Activated T-cell treated with anti-CD3 and anti-CD28 coated beads, Interleukin-2, amount 50 U/mL, for 48 hours (primary cell): Measurements from ENCODE around the gene PODXL.
"Not testable (repeated sequence)": the region's sequence is repeated elsewhere in the genome, so short reads cannot be mapped to it uniquely, and the experiment has no call there.

ENCODE experiments used
- DNase-seq, 2 experiments: peaks; one replicate each; pipeline ENCODE4 v3.0.0-alpha.2; 2020

The PODXL gene

DNA sequence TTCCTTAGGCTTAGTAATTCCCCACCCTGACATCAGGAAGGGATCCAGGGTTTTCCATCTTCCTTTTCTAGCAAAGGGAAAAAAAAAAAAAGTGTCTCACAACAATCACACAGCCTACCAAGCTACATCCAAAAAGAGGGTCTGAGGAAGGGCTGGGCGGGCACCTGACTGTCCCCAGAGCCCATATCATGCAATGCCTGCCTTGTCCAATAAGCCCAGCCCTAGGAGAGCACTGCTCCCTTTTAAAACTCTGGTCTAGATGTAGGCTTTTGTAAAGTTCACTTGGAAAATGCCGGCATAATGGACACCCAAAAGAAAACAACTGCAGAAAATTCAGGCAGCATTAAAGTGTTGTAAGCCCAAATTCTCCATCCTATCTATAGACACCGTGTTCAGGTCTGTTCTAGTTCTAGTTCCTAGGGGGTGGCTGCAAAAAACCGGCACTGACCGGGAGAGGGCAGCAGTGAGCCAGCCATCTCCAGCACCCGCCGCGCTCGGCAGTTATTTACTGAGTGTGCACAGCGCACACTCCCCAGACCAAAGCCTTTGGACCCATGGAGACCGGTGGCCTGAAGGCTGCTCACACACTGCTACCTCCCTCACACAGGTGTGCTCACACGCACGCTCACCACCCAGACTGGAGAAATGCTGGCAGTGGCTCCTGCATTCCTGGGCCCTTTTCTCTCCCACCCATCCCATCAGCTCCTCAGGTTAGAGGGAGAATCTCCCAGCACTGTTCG is 48.7 kb downstream of the PODXL start:
- DNase-seq, result peak; percentile 86 to 89

DNA sequence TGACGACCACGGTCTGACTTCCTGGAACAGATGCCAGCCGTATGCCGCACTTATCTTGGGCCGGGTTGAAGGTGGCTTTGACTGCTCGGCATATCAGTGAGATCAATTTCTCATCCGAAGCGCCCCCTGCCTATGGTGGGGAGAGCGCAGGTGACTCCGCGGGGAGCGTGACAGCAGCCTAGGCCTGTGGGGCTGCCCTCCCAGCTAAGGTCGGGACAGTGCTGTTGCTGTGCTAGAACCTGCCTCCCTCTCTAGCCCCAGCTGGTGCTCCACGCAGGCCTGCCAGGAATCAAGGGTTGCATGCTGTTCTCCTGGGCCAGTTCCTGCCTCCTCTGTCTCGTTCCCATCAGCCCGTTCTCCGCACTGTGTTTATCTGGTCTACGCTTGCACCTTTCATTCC is 49.8 kb downstream of the PODXL start:
- no peak for DNase-seq

DNA sequence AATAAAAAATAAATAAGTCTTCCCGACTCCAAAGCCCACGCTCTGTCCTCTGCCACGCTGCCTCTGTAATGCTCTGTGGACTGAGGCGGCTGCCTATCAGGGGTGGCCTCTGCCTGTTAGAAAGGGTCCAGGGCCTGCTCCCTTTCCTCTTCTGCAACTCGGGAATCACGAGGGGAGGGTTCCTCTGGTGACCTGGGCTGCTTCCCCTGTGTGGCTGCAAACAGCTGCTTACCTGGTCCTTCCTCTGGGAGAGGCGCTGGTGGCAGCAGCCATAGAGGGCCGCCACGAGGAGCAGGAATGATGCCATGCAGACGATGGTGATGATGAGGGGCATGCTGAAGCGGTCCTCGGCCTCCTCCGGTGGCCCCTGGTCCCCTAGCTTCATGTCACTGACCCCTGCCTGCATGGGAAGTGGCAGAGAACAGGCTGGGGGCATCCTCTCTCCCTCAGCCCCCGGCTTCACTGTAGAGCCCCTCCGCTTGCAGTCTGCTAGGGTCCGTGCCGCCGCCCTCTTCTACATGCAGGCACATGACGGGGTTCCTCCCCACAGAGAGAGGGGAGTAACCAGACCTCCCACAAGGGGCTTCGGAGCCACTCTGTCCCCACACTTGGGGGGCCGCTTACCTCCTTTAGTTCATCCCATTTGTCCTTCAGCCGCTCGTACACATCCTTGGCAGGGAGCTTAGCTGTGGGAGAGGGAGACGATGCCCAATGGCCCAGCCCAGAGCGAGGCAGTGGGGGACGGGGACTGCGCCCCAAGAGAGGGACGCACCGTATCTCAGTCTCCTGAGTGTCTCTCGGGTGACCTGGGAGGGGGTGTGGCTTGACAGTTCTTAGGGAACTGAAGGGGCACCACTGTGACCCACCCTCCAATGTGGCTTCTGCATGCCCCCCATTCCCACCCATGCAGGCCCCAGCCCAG is 50.5 kb downstream of the PODXL start:
- DNase-seq, result no peak

DNA sequence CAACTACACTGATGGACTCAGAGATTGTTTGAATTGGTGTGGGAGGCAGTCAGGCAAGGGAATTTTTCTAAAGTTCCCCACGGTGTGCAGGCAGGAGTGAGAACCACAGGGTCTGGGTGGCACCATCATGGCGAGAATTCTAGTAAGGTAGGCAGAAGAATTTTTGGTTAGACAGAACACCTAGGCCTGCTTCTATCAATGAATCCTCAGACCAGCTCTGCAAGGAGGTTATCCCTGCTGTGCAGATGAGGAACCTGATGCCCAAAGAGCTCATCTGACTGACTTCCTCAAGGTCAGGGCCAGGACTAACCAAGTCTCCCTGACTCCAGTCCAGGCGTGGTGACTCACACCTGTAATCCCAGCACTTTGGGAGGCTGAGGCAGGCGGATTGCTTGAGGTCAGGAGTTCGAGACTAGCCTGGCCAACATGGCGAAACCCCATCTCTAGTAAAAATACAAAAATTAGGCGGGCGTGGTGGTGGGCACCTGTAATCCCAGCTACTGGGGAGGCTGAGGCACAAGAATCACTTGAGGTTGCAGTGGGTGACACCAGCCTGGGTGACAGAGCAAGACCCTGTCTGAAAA is 51.3 kb downstream of the PODXL start:
- not testable (repeated sequence) for DNase-seq

DNA sequence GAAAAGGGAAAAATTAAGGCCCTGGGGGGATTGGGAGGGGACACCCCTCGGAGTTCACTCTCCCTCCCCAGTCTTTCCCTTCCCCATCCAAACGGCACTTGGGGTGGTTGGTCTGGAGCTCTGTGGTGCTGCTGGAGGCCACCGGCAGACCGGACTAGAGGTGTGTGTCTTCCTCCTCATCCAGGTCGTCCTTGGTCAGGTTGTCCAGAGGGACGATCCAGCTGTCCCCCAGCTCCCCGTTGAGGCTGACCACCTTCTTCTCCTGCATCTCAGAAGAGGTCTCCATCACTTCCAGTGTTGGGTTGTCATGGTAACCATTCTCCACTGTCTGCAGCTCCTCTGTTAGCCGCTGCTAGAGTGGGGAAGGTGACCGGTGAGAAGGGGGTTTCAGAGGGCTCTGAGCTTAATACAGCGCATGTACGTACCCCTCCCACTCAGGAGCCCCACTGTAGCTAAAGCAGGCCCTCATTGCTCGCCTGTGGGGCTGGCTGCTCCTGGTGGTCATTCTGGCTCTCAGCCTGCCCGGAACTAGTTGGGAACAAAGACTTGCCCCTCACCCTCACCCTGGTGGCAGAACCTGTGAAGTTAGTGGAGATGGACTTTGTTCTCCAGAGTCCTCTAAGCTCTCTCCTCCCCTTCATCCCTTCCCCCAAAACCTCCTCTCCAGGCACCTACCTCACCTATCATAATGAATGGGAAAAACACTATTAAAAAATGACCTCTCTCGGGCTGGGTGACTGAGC is 52.1 kb downstream of the PODXL start:
- DNase-seq, result no peak

DNA sequence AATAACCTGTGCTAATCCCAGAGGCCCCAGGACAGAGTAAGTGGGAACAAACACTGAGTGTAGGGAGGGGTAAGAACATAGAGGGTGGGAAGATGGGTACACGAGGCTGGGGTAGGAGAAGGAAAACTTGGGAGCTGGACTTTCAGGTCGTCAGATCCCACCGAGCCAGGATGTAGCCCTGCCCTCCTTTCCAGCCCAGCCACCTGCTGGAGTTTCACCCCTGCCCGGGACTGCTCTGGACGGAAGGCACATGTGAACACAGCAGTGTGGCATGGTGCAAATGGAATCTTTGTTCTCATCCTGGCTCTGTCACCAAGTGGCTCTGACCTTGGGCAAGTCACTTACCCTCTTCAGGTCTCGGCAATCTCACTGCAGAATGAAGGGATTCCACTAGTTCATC is 52.8 kb downstream of the PODXL start:
- DNase-seq, result no peak

DNA sequence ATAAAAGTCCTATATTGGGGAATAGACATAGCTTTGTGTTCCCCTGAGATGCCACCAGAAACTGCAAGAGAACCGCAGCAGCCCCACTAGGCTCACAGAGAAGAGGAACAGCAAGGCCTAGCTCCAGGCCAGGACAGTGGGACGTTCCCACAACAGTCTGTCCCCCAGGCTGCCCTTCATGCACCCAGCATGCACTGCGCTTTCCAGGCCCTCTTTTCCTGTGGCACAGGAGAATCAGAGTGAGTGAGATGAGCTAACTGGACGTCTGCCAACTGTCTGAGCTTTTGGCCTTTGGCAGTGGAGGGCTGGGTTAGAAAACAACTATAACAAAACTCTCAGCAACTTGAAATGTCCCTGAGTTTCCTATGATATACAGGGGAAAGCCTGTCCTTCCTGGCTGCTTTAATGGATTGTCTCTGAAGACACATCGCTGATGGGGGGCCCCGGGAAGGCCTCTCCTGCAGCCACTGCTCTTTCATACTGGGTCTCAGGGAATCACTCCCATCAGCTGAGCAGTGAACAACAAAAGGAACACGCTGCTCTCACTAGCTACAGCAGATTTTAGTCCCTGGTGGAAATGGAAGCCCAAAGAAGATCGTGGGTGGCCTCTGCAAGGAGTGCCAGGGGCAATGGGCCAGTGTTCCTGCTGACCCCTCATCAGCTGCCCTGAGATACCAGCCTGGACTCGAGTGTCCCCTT is 53.5 kb downstream of the PODXL start:
- no peak for DNase-seq

DNA sequence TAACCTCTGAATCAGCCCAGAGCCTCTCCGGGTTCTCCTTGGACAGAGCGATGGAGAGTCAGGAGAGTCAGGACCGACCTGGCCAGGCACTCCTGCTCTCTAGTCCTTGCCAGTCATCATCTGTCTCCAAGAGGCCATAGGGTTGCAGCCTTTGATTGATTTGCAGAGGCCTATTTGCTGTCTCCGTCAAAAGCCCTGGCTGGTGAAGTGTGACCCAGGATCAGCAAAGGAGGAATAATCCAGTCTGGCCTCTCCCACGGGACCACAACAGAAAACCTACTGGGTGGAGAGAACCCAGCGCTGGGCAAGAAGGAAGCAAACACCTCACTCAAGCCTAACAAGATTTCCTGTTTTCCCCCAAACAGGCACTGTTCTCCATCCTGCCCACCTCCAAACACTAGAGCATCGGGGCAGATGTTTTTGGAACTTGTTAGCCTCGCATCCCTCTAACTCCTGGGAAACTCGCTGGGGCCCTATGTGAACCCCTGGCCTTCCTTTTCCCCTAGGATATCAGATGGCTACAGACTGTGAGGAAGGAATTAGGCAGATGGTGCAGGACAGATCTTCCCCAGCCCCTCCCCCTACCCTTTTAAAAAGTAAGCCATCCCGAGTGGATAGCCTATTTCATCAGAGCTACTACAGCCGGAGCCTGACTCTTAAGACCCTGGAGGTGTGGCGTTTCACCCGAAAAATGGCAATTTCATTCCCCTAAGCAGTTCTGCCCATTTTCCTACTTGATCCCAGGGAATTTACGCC is 54.3 kb downstream of the PODXL start:
- no peak for DNase-seq

DNA sequence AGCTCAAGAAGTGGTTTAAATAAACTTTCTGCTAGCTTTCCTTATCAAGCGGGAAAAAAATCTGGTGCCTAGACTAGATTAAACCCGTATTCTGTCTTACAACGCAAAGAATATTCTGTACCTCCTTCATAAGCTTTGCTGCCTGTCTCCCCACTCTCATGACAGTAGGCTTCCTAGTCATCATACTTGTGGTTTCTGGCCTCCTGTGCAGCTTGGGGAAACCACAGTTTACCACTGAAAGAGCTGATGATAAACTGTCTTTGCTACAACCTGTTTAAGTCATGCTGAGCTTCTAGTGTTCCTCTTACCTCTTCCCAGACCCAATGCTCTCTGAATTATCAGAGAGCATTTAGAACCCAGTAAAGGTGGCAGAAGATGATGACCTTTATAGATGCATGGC is 55.0 kb downstream of the PODXL start:
- peak in 1 of 2 experiments; percentile 57 for DNase-seq

DNA sequence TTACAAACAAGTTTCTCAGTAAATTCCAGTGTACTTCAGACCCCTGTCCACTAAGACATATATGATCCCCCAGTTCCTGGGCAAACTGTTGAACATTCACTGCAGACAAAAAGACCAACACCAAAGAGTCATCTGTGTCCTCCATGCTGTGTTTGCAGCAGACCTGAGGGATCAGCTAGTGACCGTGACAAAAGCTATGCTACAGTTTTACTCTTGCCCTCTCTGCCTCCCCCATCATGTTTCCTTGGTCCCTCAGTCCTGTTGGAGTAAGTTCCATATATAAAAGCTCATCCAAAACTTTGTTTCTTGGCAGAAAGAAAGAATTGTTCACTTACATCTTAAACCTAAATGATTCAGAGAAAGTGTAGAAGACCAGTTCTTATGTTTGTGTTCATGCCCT is 56.1 kb downstream of the PODXL start:
- no peak for DNase-seq

DNA sequence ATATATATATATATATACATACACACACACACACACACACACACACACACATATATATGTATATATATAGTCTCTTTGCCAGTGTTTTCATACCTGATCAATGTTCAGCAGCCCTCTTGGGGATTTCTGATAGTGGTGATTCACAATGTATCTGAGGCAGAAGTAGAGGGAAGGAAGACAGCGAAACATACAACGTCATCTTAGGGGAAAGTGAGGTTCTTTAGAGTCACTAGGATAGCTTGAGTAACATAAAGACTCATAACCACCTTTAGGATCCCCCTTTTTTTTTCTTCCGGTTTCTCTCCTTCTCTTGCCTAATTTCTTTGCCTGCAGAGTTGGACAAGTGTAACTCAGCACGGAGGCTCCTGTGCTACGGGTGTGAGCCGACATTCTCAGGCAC is 56.6 kb downstream of the PODXL start:
- DNase-seq, result no peak

DNA sequence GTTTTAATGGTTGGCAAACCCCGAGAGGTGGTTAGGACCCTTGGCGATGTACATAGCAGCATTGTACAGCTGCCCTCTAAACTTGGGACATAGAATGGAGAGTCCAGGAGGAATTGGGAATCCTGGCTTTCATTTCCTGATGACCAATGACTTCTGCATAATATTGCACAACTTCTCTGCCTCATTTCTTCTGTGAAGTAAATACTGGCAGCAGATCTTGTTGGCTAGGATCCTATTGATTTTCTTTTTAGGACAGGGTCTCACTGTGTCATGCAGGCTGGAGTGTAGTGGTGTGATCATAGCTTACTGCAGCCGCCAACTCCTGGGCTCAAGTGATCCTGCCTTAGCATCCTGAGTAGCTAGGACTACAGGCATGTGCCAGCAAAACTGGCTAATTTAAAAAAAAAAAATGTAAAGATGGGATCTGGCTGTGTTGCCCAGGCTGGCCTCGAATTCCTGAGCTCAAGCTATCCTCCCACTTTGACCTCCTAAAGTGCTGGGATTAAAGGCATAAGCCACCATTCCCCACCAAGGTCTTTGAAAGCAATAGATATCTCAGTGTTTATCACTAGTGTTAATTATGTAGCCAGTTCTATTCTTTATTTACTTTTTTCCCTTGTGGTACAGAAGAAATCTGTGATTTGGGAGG is 58.1 kb downstream of the PODXL start:
- DNase-seq, result no peak

DNA sequence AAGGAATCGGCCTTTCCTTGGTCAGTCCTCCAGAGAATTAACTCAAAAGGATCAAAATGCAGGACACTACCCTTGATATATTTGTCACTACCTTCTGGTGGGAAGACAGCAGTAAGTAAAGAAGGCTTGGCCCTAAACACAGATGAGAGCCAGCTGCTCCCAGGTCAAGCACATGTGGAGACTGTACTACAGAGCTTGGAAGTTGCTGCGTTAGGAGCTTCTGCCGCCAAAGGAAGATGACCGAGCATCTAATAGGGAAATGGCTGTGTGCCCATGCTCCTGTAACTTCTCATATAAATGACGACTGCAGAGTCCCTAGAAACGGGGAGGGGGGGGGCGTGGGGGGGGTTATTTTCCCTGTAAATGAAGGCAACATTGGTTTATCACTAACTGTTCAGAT is 59.0 kb downstream of the PODXL start:
- no peak for DNase-seq

DNA sequence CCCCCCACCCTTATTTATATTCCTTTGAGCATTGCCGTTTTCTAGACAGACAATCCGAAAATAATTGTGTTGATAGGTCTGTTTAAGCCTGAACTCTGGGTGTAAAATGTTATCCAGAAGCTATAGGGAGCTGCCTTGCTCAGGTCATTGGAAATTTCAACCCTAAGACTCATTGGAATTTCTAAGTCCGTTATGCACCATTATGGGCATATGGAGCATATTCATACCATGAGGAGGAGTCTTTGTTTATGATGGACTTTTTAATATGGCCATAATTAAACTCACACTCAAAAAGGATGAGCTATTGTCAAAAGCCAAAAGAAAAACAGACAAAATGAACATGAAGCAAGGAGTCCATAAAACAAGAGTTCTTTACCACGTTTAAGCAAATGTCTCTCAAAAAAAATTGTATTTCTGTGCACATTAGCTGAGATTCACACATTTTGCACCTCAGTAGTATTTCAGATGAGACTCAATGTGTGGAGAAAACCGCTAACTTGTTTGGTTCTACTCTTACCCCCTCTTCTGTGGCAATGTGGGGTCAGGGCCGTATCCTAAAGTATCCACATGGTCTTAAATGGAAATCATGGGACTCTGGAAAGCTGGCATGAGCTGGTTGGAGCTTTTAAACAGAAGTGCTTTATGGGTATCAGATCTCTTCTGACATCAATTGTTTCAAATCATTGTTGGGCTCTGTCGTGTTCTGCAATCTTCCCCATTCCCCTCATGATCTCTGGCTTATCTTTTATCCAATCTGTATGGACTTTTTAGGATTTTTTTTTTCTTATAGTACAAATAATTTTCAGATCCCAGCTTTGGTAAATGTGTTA is 60.5 kb downstream of the PODXL start:
- no peak for DNase-seq

DNA sequence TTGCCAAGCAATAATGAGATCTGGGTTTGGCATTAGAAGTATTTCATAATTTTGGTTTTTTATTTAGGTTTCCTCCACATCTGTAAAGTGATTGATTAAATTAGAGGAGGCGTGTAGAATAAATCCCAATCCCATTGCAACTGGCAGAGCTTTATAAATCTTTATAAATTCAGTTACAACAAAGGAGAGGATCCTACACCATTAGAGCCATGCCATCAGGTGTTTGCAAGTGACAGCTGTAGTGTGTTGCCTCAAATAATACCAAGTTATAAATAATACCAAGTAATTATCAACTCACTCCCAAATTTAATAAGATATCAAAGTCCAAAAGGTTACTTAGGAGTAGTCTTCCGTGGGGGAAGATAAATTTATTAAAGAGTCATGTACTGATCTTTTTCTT is 62.2 kb downstream of the PODXL start:
- DNase-seq, result no peak

DNA sequence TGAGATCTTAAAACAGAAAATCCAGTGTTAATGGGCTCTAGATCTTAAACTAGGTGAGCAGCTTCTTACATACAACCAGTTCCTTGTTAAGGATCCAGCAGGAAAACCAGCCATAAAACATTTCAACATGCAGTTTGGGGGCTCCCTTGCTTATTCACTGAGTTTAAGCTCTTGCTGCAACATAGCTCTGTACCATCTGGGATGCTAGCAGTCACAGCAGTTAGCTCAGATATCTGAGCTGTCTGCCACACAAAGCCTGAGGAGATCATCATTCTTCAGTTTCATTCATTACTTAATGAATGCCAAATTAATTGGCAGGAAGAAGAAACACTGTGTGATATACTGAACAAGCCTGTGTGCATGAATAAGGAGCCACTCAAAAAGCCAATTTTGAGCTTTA is 62.8 kb downstream of the PODXL start:
- no peak for DNase-seq

DNA sequence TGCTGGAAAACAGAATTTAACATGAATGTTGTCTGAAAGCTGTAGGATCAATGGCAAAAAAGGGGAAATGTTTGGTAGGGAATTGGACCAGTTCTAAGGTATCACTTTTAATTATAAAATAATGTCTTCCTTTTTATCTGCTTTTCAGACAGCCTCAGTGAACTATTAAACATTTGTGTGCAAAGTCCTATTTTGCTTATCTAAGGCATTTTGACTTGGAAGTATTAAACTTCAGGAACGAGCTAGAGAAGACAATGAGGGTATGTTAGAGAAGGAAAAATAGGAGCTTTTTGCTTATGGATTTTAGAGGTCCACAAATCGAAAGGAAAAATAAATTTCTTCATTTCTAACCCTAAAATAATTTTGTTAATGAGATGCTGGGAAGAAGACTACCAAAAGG is 63.3 kb downstream of the PODXL start:
- DNase-seq, result no peak

DNA sequence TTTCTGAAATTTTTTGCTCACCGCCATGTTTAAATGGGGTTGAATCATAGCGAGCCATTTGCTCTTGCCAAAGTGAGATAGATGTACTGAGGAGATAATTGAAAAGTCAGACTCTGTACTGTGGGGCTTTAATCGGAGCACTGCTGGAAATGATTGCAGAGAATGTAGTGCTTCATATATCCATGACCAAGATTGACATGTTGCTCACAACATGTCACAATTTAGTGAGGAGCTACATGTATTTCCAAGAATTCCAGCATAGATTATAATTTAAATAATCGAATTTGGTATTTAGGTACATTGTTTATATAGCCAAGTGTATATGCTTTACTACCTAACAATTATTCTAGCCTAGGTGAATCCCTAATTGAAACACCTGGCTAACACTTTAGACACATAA is 66.5 kb downstream of the PODXL start:
- DNase-seq, result no peak

DNA sequence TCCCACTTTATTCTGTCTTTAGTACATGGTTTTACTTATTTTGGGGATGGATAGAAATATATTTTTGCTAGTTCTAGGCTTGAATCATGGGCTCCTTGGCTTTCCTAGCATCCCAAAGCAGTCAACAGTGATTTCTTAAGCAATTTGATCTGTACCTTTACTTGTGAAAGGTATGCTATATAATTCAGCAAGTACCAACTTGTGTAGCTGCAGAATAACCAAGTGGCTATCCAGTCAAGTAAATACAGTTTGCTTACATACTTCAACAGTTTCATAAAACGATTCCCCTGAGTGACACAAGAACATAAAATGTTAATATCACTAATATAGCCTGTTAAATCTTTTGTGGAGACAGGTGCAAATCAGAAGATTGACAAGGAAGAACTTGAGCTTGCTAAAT is 67.2 kb downstream of the PODXL start:
- DNase-seq, result no peak

DNA sequence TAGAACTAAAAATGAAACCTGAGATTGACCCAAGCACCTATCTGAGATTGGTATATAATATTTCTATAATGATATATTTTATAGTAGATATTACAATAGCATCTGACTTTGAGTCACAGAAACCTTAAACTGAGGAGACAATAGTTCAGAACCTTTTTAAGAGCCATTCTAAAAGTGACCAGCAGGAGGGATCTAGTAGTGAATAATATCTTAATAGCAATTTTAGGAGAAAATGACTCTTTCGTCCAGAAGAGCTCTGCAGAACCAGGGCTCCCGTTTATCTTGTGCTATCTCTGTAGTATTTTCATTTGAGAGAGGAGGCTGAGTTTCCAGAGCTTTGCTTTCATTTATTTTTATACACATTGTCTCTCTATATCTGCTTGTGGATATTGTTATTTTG is 68.1 kb downstream of the PODXL start:
- no peak for DNase-seq
